Liver (tissue), 9 donors: Measurements from ENCODE around the gene CFAP410. TPM values are rescaled to one million over a fixed set of nuclear protein-coding genes. Genes with fewer than 3 reads are reported as not detected.

Experiments
- DNase-seq: peaks from one replicate; pipeline ENCODE4 v3.0.0-alpha.2; 2017; ENCODE audit warnings: low spot score
- H3K27ac ChIP-seq, 2 donors: one replicate each; pipeline ENCODE4 v1.7.0; 2013; ENCODE audit warnings: inconsistent platforms in 2 of 2, low read length in 2 of 2, control low read depth in 1 of 2, low read depth in 1 of 2, mild to moderate bottlenecking in 1 of 2
- H3K27me3 ChIP-seq, 4 donors: one replicate each; pipeline versions ENCODE4 v1.6.1 to v1.7.0; 2013; ENCODE audit warnings: low read length in 3 of 4, inconsistent platforms in 1 of 4, mild to moderate bottlenecking in 1 of 4, moderate library complexity in 1 of 4; ENCODE audit not compliant: control insufficient read depth in 4 of 4, insufficient read depth in 4 of 4
- H3K36me3 ChIP-seq, 4 donors: one replicate each; pipeline versions ENCODE4 v1.6.1 to v1.7.0; 2013; ENCODE audit warnings: low read length in 3 of 4, mild to moderate bottlenecking in 3 of 4, low read depth in 1 of 4, moderate library complexity in 1 of 4; ENCODE audit not compliant: control insufficient read depth in 4 of 4, insufficient read depth in 3 of 4
- H3K4me1 ChIP-seq, 4 donors: one replicate each; pipeline versions ENCODE4 v1.6.1 to v1.7.0; 2013; ENCODE audit warnings: low read length in 3 of 4, mild to moderate bottlenecking in 3 of 4, moderate library complexity in 1 of 4; ENCODE audit not compliant: control insufficient read depth in 4 of 4, insufficient read depth in 4 of 4
- H3K4me3 ChIP-seq, 3 donors: one replicate each; pipeline versions ENCODE4 v1.6.1 to v1.7.0; 2013; ENCODE audit warnings: low read length in 3 of 3, control low read depth in 1 of 3, low read depth in 1 of 3, mild to moderate bottlenecking in 1 of 3
- H3K9ac ChIP-seq, 2 donors: one replicate each; pipeline ENCODE4 v1.7.0; 2013; ENCODE audit warnings: low read length in 2 of 2, mild to moderate bottlenecking in 2 of 2, moderate library complexity in 2 of 2, control low read depth in 1 of 2, low read depth in 1 of 2
- H3K9me3 ChIP-seq, 4 donors: one replicate each; pipeline versions ENCODE4 v1.6.1 to v1.7.0; 2013; ENCODE audit warnings: low read length in 3 of 4; ENCODE audit not compliant: control insufficient read depth in 4 of 4
- FOXA1 ChIP-seq: IDR thresholded peaks from 2 replicates; pipeline ENCODE4 v1.6.1; 2016; ENCODE audit warnings: antibody characterized with exemption
- GABPA ChIP-seq, 2 donors: IDR thresholded peaks in 1 of 2; conservative IDR thresholded peaks in 1 of 2; 2 replicates each; pipeline ENCODE4 v1.6.1; 2016; ENCODE audit warnings: antibody characterized with exemption in 2 of 2, mild to moderate bottlenecking in 1 of 2, moderate library complexity in 1 of 2
- HNF4A ChIP-seq, 2 donors: conservative IDR thresholded peaks; 2 replicates each; pipeline ENCODE4 v1.6.1; 2016; ENCODE audit warnings: antibody characterized with exemption in 2 of 2, mild to moderate bottlenecking in 2 of 2
- JUND ChIP-seq, 2 donors: IDR thresholded peaks; 2 replicates each; pipeline ENCODE4 v1.6.1; 2016; ENCODE audit warnings: antibody characterized with exemption in 2 of 2
- SP1 ChIP-seq: IDR thresholded peaks from 2 replicates; pipeline ENCODE4 v1.6.1; 2018; ENCODE audit warnings: antibody characterized with exemption, mild to moderate bottlenecking
- YY1 ChIP-seq: IDR thresholded peaks from 2 replicates; pipeline ENCODE4 v1.6.1; 2016; ENCODE audit warnings: antibody characterized with exemption, mild to moderate bottlenecking
- WGBS: extraction: QIAGEN DNeasy Blood & Tissue Kit; methylation state at CpG from one replicate; pipeline ENCODE4 v1.1.7; 2013; 5-methylcytosine and 5-hydroxymethylcytosine counted together
- polyA plus RNA-seq, 2 donors: library from polyadenylated mRNA; stranded (reverse) in 1 of 2; unstranded in 1 of 2; fragments of 200-250 nt in 1 of 2; fragments of >200 nt in 1 of 2; fragmentation: Nextera tagmentation in 1 of 2; extraction: Ambion mirVana in 1 of 2; gene quantifications; one replicate each; pipeline versions ENCODE4 v1.2.1 to v1.2.3, GENCODE V29; 2013 to 2015
- total RNA-seq, 2 donors: library from RNA; depleted of rRNA; stranded (reverse); fragments of >200 nt; gene quantifications; one replicate each; pipeline ENCODE4 v1.2.3, GENCODE V29; 2014
- TF ChIP-seq, protein P1 (sequence below): IDR thresholded peaks from 2 replicates; pipeline ENCODE4 v1.6.1; 2016; ENCODE audit warnings: antibody characterized with exemption
- TF ChIP-seq, protein P2 (sequence below): IDR thresholded peaks from 2 replicates; pipeline ENCODE4 v1.6.1; 2016; ENCODE audit warnings: antibody characterized with exemption
- donor health status: healthy.
- donor health status: healthy.
- donor health status: healthy.
- donor health status: healthy.
- donor health status: healthy.

CFAP410 gene
- total and polyA plus RNA-seq, 4 donors = 7.9 to 16.3 (median 12.3) TPM

DNA sequence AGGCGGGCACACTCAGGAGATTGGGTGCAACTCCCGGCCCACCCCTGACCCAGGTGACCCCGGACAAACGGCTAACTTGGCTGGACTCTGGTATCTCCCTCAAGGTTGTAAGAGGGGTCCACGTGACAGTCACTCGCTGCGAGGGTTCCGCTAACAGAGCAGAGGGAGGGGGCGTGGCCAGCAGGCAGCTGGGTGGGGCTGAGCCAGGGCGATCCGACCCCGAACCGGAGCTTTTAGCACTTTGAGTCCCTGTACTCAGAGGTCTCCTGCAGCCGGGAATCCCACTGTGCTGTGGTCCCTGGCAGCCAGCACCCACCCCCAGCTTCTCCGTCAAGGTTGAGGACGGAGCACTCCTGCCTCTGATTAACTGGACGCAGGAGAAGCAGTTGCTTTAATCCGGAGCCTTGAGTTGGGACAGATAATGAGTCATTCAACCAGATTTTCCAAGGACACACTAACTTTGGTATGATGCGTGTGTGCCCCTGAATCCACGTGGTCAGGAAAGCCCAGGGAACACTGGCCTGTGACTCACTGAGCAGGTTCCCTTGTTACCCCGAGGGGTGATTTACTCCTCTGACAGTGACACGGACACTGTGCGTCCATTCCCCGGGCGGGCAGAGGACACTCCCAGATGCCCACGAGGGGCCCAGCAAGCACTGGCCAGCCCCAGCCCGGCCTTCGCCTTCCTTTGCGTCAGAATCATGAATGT, 31.0 kb upstream of the CFAP410 start:
- TF ChIP-seq HNF4A (conservative IDR thresholded peaks at IDR 0.05) (peak in 1 of 2 donors; percentile 16), YY1 (no peak)
- H3K4me1 ChIP-seq = peaks cover 0 to 10% (median 5%) of the 10 kb centered on the region in 4 donors
- H3K27ac ChIP-seq = peak overlapping the region in 1 of 2 donors; percentile 25
- 42% methylated on average over 29 of the region's 29 CpGs for WGBS
- H3K9ac ChIP-seq = no peak overlapping the region
- no peaks in the 10 kb centered on the region for H3K36me3 ChIP-seq
- DNase-seq = peak; percentile 71
- no peak overlapping the region for H3K4me3 ChIP-seq
- no peaks in the 10 kb centered on the region for H3K9me3 ChIP-seq
- H3K27me3 ChIP-seq = no peaks in the 10 kb centered on the region

DNA sequence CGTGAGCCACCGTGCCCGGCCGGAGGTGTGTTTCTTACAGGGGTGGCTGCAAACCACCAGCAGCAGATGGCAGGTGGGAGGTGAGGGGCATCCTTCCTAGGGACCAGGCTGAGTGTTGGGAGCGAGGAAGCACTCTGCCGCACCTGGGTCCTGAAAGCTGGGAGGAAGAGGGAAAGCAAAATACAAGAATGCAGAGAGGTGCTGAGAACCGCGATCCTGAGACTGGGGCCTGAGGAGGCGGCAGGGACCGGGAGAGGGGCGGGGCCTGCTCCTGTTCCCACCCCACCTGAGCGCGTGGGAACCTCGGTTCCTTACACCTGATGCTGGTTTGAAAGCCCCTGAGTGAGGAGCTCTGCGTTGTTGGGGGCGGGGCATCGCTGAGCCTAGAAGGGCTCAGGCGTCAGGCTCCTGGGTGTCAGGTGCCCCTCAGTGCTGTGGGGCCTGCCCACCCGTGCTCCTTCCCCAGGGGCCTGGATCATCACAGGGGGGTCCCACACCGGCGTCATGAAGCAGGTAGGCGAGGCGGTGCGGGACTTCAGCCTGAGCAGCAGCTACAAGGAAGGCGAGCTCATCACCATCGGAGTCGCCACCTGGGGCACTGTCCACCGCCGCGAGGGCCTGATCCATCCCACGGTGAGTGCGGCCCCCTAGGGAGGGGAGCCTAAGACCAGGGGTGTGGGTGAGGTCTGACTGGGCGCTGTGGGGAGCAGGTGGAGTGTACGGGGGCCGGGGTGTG, 29.7 kb upstream of the CFAP410 start:
- H3K27ac ChIP-seq = no peak overlapping the region
- no peak overlapping the region for H3K9ac ChIP-seq
- H3K4me1 ChIP-seq = peaks cover 0 to 10% (median 5%) of the 10 kb centered on the region in 4 donors
- H3K9me3 ChIP-seq = no peaks in the 10 kb centered on the region
- no peaks in the 10 kb centered on the region for H3K27me3 ChIP-seq
- DNase-seq = no peak
- no peak overlapping the region for H3K4me3 ChIP-seq
- TF ChIP-seq, protein P1, sequence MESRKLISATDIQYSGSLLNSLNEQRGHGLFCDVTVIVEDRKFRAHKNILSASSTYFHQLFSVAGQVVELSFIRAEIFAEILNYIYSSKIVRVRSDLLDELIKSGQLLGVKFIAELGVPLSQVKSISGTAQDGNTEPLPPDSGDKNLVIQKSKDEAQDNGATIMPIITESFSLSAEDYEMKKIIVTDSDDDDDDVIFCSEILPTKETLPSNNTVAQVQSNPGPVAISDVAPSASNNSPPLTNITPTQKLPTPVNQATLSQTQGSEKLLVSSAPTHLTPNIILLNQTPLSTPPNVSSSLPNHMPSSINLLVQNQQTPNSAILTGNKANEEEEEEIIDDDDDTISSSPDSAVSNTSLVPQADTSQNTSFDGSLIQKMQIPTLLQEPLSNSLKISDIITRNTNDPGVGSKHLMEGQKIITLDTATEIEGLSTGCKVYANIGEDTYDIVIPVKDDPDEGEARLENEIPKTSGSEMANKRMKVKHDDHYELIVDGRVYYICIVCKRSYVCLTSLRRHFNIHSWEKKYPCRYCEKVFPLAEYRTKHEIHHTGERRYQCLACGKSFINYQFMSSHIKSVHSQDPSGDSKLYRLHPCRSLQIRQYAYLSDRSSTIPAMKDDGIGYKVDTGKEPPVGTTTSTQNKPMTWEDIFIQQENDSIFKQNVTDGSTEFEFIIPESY = no peak
- TF ChIP-seq, protein P2, sequence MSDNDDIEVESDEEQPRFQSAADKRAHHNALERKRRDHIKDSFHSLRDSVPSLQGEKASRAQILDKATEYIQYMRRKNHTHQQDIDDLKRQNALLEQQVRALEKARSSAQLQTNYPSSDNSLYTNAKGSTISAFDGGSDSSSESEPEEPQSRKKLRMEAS = no peak
- 54% methylated on average over 35 of the region's 35 CpGs for WGBS
- H3K36me3 ChIP-seq = no peaks in the 10 kb centered on the region

DNA sequence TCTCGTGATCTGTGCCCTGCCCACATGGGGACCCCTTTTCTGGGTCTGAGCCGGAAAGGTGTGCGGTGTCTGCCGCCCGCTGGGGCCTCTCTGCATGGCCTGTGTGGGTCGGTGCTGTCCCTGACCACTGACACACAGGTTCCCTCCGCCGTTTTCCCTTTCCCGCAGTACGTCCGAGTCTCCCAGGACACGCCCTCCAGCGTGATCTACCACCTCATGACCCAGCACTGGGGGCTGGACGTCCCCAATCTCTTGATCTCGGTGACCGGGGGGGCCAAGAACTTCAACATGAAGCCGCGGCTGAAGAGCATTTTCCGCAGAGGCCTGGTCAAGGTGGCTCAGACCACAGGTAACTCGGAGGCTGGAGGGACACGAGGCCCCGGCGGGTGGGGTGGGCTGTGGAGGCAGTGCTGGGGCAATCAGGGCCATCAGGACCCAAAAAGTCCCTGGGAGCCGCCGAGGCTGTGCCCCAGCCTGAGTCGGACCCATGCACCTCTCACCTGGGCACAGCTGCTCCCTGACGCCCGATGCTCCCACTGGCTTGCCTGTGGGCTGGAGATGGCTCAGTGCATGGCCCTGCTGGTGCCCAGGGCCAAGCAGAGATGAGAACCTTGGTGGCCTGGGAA, 27.5 kb upstream of the CFAP410 start:
- Histone ChIP-seq H3K9me3 (no peaks in the 10 kb centered on the region), H3K9ac (no peak overlapping the region), H3K4me3 (no peak overlapping the region), H3K36me3 (no peaks in the 10 kb centered on the region), H3K27ac (no peak overlapping the region), H3K27me3 (no peaks in the 10 kb centered on the region), H3K4me1 (peaks cover 0 to 10% (median 5%) of the 10 kb centered on the region in 4 donors)
- TF ChIP-seq FOXA1 (no peak), SP1 (no peak), HNF4A (conservative IDR thresholded peaks at IDR 0.05) (no peak), GABPA (IDR thresholded peaks at IDR 0.05 in 1 of 2, conservative IDR thresholded peaks at IDR 0.05 in 1 of 2) (no peak), JUND (IDR thresholded peaks at IDR 0.05) (no peak)
- no peak for DNase-seq
- 94% methylated on average over 28 of the region's 28 CpGs for WGBS
